ENCODE data around the gene RAPGEF5.

Gene RAPGEF5, protein sequence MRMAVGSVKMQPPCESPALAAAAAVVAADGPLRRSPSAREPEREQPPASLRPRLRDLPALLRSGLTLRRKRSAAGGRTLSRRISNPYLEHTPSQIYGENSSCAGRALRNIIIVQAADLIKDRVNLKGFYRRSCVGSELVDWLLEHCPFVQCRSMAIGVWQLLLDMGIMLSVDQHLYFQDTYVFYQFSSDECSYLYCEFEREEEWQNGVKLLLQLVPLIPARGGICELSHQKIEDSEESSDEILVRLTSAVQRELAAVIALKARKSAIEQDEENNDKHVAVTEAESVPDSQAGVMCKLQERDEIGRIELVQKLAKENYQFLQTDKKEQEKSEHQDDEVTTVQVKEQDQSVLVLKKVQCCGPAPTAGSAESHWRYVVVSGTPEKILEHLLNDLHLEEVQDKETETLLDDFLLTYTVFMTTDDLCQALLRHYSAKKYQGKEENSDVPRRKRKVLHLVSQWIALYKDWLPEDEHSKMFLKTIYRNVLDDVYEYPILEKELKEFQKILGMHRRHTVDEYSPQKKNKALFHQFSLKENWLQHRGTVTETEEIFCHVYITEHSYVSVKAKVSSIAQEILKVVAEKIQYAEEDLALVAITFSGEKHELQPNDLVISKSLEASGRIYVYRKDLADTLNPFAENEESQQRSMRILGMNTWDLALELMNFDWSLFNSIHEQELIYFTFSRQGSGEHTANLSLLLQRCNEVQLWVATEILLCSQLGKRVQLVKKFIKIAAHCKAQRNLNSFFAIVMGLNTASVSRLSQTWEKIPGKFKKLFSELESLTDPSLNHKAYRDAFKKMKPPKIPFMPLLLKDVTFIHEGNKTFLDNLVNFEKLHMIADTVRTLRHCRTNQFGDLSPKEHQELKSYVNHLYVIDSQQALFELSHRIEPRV

DNA sequence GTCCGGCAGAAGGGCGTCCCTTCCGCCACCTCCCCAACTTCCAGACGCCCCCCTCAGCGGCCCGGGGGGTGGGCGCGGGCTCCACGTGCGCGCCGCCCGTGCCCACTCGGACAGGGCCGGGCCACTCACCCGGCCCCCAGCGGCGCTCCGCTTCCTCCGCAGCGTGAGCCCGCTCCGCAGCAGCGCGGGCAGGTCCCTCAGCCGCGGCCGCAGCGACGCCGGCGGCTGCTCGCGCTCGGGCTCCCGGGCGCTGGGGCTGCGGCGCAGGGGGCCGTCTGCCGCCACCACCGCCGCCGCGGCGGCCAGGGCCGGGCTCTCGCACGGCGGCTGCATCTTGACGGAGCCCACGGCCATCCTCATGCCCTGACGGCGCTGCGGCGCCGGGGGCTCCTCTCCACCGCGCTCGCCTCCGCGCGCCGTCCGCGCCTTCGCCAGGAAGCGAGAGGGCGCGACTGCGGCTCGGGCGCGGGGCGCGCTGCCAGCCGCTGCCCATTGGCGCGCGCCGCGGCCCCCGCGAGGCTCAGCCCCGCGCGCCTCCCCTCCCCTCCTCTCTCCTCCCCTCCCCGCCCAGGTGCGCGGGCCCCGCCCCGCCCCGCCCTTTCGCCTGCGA is at the start of gene RAPGEF5:
RAPGEF5 (minus strand) TSS at position 454 of the 610 bp plus-strand sequence; CDS start at position 360, 94 bp downstream.
- no peak for DNase-seq (ENCODE audit: low spot score)

DNA sequence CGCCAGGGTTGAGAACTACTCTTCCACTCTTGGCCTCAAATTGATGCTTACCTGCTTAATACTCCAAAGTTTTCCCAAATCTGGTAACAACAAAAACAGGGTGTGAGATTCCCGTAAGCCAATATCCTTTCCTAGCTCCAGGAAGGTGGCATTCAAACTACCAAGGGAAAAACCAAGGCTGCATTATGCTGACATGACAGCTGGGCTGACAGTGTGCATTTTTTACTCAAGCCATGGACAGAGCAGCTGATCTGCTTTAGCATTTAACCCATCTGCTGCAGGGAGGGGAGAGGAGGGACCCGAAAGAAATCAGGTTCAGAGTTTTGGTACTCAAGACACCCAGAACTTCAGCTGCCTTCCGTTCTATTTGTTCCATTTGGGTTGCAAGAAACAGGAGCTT is 49.8 kb upstream of the RAPGEF5 start:
- DNase-seq (ENCODE audit: low spot score): no peak

DNA sequence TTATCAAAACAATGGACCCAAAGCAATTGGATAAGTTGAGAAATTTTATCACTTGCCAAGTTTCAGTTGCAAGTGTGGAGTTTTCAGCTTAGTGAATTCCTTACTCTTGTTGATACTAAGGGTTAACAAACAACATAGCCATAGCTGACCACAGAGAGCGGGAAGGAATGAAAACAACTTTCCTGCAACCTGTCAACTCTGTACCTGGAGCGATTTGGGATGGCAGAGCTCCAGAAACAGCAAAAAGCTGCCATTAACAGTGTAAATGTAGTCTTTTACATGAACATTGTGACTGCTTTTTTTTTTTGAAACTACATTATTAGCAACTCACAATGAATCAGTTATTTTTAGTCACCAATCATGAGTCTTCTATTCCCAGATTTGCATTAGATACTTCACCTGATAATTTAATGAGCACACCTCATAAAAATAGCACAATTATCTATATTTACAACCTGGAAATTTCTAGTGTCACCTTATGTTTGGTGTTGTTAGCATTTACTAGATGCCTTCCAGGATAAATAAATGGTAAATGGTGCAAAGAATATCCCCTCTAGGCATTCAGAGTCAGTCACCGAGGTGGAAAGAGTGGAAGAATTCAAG is 47.6 kb upstream of the RAPGEF5 start:
- no peak for DNase-seq (ENCODE audit: low spot score)

DNA sequence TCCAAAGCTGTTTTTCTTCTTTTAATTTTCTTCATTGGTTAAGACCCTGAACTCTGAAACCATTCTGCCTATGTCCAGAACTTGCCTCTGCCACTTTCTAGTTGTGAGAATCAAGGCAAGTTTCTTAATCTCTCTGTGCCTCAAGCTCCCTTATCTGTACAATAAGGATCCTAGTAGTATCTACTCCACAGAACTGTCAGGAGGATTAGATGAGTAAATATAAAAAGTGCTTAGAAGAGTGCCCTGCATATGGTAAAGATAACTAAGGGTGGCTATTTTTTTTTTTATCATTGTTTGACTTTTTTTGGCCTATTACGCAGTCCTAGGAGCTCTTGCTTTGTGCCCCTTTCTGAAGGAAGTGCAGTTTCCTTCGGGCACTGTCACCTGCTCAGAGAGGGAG is 46.4 kb upstream of the RAPGEF5 start:
- no peak for DNase-seq (ENCODE audit: low spot score)

DNA sequence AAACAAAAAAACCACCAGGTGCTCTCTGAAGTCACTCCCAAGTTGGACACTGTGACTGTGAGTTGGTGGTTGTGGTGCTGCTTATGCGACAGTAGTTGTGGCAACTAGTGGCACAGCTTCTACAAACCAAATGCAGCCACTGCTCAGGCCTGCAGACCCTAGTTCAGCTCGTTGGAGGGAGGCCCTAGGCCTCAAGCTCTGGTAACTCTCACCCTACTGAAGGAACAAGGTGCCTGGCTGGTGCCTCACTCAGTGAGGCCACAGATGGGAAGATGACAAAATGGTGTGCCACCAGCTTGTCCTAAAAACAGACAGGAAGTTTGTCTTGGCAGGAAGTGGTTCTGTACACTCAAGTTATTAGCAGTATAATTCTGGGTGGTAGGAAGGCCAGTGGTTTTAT is 45.3 kb upstream of the RAPGEF5 start:
- no peak for DNase-seq (ENCODE audit: low spot score)

DNA sequence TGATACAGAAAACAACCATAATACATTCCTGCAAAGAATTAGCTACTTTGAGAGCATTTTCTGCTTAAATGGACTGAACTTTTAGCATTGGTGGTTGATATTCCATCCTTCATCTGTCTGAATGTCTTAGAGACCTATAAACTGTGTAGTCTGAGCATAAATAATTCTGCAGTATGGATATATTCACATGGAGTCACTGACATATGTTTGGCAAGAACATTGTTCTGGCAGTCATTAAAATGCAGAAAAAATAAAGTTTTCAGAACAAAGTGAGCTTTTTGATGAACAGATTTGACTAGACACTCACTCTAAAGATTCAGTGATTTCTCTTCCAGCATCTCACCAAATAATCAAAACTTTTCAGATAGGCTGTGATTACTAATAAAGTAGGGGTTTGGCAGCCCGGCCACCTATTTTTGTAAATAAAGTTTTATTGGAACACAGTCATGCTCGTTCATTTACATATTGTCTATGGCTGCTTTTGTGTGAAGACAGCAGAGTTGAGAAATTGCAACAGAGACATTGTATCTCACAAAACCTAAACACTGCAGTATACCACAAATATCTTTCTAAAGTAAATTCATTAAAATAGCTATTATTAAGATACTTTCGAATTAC is 44.1 kb upstream of the RAPGEF5 start:
- no peak for DNase-seq (ENCODE audit: low spot score)

DNA sequence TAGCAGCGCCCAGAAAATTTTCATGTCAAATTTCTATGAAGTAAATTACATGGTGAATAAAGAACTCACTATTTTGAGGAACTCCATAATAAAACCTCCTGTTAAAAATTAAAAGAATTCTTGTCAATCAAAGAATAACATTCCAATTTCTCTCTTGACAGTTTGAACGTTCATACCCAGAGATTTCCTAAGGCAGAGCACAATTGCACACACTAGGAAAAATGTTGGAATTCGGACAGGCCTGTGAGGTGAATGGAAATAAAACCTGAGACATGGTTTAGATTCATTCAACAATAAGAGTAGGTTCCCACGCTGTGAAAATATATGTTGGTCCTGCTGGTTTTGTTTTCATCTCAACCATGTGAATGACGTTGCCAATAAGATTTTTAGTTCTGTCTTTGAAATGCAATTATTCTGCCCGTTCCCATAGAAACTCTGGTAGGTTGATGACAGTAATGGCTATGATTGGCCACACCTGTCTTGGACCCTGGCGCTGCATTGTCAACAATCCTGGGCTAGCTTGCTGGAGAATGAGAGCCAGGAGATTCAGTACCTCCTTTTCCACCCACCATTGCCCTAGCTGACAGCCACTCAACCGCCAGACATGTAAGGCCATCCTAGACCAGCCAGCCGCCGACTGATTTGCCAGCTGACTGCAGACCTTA is 43.3 kb upstream of the RAPGEF5 start:
- no peak for DNase-seq (ENCODE audit: low spot score)

DNA sequence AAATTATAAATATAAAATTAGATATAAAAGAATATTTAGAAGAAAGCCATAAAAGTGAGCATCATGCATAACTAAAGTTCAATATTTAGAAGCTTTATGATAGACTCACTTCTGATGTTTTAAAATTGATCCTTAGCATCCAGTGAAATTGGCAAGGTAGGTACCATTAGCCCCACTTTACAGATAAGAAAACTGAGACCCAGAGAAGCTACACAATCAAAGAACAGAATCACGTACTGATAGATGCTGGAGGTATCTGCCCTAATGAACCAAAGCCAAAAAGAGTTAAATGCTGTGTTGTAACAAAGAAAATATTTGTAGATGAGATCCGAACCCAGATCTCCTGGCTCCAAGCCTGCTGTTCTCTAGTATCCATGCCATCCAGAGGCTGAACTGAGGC is 42.6 kb upstream of the RAPGEF5 start:
- no peak for DNase-seq (ENCODE audit: low spot score)

DNA sequence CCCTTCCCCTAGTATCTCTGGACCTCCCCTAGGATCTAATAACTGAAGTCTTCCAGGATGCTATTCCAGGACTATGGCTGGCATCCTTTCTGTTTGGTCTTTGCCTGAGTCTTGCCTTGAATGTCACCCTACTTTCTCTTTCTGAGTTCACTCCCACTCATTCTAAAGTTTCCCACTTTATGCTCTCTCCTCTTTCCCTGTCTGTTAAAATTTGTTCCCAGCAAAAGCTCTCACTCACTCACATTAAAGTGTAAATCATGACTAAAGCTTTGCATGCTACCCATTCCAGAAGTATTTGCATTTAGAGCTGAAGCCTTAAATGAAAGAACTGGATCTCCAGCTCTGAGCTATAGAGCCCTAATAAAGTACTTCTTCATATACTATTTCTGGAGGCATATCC is 42.1 kb upstream of the RAPGEF5 start:
- no peak for DNase-seq (ENCODE audit: low spot score)

DNA sequence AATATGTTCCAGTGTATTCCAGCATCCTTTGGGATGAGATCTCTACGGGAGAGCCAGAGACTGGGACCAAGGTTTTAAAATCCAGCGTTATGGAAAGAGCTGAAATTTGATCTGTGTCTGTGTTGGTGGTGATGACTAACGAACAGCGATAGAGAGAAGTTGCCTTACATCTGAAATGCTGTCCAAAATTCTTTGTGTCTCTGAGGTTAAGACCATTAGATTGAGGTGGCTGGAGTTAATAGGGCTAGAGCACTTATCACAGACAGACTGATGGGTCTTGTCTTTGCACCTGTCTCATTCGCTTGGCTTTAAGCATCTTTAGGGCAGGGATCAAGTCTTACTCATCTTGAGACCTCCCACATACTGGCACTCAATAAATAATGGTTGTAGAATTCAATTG is 41.0 kb upstream of the RAPGEF5 start:
- no peak for DNase-seq (ENCODE audit: low spot score)

DNA sequence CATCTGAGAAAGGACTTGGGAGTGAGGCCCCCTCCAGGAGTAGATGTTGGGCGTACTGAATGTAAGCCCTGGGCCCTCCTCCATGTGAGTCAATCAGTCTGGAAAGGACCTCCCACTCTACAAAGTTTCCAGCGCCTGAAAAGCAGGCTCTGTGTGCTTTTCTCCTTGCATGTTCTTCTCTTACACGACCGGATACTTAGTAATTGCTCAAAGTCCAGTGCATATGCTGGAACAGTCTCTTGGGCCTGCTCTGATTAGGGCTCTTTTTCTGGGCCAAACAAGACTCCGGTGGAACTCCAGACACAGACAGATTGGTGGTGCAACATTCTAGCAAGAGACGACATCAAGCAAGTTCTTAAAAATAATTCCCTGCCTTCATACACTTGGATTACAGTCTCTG is 38.3 kb upstream of the RAPGEF5 start:
- DNase-seq (ENCODE audit: low spot score): no peak

DNA sequence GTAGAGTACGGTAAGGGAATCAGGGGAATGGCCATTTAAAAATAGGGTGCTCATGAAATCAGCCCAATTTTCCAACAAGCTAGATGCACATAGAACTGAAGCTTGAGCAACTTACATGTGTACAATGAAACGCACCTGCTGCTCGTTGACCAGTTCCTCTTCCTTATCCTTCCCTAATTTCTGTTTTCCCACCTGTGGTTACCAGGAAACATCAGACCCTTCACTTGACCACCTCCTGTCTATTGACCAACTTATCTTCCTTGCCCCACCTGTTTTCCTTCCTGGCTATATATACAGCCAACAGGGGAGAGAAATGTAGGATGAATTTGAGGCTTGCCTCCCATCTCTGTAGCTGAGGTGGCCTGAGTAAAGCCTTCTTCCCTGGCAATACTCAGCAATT is 37.8 kb upstream of the RAPGEF5 start:
- DNase-seq (ENCODE audit: low spot score): no peak

DNA sequence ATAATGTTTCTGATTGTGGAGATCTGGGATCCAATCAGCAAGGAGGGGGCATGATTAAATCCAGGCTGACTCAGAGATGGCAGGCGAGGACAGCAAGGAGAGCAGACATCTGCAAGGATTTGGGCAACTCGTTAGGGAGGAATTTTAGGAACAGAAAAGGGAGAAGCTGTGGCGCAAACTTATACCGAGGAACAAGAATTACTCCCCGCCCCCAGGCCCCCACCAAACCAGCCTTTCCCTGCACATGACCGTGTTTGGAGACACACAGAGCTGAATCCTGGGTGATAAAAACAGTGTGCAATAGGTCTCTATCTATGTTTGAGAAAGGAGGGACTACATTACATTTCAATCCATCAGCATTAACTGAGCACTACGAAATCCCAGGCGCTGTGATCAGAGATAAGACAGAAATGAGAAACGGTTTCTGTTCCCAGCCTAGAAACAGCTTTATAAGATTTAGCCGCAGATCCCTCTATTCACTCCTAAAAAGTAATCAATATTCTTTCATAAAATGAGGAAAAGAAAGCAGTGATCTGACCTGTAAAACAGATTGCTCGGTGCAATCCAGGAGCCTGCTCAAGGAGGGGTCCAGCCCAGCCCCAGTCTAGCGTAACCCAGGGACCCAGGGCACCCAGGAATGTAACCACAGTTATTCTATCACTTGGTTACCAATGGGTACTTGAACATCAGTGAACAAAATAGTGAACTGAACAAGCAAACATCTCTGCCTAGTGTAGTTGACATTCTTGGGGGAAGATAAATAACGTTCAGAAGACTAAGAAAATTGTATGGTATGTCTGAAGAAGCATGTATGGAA is 37.2 kb upstream of the RAPGEF5 start:
- peak; percentile 32 for DNase-seq (ENCODE audit: low spot score)

DNA sequence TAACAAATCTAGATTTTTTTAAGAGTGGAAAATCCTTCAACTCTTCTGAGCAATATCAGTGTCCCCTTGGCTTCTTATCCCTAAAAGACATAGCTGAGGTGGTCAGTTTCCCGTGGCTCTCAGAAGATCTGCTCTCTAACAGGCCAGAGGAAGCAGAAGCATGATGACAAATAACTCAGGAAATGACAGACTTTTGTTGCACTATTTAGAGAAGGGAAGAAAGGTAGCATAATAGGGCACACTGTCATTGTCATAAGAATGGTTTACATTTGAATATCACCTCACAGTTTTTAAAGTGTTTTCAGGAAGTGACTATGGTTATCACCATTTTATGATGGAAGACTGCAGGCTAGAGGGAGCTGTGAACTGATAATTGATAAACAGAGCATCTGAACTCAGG is 33.6 kb upstream of the RAPGEF5 start:
- no peak for DNase-seq (ENCODE audit: low spot score)

DNA sequence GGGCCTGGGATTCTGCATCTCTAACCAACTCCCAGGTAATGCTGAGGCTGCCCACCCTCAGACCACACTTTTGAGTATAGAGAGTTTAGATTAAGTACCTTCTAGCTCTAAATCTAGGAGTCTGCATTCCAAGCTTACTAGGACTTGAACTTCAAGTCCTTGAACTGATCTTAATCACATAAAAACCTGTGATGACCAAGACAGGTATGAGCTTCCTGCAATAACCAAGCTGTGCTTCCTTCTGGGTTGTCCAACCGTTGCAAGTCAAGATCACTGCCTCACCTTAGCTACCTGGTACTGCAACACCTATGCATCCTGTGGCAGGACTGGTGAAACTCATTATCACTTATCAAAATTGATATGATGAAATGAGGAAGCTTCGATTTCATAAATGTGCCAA is 32.9 kb upstream of the RAPGEF5 start:
- no peak for DNase-seq (ENCODE audit: low spot score)

DNA sequence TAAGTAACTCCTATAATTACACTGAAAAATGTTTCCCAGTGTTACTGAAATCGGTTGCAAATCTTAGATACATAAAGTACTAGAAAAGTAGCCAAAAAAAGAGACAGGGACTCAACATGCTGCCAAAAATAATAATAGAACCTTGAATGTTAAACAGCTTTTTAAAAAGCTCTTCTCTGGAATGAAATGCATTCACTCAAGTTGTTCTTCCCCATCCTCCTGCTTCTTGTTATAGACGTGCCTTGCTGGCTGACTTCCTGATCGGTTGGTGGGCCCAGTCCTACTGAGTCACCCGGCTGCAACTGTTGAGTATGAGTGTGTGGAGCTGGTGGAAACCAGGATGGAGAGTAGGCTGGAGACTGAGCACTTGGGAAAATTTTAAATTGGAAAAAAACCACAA is 30.6 kb upstream of the RAPGEF5 start:
- DNase-seq (ENCODE audit: low spot score): peak; percentile 81

DNA sequence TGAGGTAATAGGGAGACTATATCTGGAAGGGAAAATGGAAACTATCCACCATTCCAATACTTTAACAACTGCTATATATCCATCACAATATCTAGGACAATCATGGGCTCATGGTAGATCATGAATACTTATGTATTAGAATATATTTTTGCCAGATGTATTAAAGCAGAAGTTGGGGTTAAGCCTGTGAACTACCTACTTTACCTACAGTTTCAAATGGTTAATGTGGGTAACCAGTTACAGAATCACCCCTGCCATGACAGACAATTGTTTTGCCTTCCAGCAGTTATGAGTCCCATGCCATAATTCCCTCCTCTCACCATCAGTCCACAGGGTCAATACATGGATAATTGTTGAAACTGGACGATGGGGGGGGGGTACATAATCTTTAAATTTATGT is 29.9 kb upstream of the RAPGEF5 start:
- no peak for DNase-seq (ENCODE audit: low spot score)

DNA sequence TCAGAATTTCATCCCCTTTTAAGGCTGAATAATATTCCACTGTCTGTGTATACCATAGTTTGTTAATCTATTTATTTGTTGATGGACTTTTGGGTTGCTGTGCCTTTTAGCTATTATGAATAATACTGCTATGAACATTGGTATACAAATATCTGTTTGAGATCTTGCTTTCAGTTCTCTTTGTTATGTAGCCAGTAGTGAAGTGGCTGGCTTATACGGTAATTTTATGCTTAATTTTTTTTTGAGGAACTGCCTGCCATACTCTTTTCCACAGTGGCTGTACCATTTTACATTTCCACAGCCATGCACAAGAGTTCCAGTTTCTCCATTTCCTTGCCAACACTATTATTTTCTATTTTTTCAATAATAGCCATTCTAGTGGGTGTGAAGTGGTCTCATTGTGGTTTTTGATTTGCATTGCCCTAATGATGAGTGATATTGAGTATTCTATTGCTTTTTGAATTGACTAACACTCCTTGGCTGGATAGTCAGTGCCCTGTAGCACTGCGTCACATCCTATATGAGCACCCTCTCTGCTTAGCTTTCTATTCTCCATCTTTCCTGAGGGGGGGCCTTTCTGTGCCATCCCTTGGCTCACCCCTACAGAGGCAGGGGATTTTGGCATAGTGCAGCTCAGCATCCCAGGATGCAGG is 29.4 kb upstream of the RAPGEF5 start:
- DNase-seq (ENCODE audit: low spot score): no peak

DNA sequence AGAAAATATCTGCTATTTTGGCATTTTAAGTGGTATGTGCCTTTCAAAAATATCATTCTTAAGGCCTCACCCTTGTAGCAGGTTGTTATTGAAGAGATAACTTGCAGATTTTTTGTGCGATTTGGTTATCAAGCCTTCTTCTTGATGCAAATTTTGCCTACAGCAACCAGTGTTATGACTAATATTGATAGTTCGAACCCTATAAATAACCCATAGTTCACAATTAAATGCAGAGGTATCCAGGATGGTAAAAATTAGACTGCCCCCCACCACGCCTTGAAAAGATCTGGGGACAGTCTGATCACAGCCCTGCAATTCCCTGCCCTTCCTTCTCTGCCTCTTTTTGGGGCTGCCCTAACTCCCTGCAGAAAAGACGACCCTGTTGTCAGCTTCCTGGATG is 28.4 kb upstream of the RAPGEF5 start:
- no peak for DNase-seq (ENCODE audit: low spot score)

DNA sequence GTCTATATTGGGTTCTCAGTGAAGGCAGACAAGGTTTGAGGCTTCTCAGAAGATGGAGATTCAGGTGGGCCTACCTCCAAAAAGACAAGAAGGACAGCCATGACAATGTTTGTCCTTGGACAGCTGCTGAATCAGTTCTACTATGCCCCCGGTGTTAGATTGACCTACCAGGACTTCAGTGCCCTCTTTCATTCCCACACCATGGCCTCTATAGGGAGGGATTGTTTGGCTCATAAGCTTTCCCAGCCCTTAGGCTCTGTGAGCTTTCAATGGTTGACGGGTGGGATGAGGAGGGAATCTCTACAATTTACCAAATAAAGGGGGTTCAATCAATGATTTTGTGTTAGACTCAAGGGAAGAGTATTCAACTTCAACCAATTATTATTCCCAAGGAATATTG is 23.4 kb upstream of the RAPGEF5 start:
- DNase-seq (ENCODE audit: low spot score): no peak
